Measurements from ENCODE around the gene RASSF3.
"Not testable (repeated sequence)": the region's sequence is repeated elsewhere in the genome, so short reads cannot be mapped to it uniquely, and the experiment has no call there.

Gene RASSF3

DNA sequence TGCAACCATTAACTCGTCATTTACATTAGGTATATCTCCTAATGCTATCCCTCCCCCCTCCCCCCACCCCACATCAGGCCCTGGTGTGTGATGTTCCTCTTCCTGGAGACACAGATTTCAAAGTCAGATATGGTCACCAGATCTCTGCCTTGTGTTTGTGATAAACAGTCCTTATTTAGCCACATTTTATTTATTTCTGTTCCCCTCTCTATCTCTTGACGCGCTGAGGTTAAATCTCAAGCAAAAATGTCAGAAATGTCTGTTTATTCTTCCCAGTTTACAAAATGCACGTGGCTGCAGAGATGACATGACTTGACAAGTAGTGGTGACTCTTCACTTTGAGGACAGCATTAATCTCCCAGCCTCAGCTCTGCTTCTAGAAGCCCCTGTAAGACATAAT is 11.5 kb upstream of the RASSF3 start:
- no peak for DNase-seq

DNA sequence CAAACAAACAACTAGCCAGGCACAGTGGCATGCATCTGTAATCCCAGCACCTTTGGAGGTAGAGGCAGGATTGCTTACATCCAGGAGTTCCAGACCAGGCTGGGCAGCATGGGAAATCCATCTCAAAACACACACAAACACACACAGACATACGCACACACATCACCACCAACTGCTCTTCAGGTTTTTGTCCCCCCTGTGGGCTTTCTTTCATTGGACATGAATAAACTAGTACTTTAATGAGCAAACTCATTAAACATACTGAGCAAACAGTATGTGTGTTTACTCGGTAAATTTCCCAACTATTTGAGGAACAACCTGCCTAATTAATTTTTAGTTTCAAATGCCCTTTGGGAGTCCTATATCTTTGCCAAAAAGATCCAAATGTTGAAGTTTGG is 10.1 kb upstream of the RASSF3 start:
- DNase-seq: no peak

DNA sequence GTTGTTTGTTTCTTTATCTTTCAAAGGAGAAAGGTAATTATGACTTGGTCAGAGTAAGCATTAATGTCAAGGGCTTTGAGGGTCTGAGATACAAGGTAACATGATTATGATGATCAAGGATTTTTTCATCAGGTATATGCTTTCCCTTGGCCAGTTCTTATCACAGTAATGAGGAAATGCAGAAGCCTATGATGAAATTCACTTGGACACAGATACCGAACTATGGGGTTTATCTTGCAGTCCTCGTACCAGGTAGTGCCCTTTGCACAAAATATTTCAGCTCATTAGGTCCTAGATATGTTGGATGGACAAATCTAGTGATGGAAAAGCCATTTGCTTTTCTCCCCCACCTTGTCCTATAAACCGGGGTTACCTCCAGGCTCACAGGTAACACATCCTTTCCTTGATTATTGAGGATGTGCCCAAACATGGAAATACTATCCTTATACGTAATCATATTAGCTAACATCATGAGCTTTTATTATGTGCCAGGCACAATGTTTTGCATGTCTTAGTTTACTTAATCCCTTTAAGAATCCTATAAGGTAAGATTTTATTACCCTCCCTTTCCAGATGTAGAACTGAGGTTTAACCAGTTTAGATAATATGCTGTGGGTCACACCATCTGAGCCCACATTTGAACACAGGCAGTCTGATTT is 7.0 kb upstream of the RASSF3 start:
- DNase-seq: no peak

DNA sequence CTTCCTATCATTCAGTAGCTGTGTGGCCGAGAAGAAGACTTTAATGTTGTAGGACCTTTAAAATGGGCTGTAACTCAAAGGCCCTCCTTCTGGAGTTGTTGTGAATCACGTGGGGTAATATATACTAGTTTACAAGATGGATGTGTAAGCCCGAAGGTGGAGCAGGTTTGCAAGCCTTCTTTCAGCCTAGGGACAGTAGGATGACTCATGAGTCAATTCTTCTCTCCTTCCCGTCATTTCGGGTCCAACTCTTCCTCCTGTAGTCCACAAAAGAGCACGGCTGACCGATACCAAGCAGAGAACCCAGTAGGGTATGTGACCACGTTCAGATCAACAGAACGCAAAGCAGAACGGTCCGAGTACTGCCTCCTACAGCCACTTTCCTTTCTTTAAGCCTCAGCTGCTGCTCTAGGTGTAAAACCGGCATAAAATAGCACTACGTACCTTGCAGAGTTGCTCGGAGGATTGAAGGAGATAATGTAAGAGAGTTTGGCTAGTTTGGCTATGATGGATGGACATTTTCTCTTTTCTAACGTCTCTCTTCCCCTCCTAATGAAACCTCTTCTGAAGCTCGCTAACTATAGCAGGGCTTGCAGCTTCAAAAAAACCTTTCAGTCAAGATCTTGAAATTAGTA is 1.3 kb upstream of the RASSF3 start:
- DNase-seq: no peak

DNA sequence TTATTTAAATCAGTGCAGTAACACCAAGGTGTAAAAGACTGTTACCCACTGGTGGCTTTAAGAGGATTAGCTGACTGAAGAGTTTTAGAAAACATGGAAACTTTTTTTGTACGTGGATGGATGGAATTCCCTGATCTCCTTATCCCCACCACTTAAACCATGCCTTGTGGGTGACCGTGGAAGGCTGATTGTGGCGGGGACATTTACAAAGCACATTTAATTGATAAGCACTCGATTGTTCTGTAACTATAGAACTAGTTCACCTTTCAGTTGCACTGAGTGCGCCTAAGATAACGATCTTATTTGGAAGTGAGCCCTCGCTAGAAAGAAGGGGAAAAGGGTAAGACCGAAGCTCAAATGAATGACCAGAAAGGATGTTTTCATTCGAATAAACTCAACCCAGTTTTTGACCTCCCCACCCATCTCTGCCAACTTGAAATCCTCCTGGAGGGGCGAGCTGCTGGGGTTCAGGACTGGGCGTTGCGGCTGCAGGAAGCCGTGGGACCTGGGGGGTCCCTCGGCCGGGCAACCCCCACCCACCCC is 688 bp upstream of the RASSF3 start:
- no peak for DNase-seq

DNA sequence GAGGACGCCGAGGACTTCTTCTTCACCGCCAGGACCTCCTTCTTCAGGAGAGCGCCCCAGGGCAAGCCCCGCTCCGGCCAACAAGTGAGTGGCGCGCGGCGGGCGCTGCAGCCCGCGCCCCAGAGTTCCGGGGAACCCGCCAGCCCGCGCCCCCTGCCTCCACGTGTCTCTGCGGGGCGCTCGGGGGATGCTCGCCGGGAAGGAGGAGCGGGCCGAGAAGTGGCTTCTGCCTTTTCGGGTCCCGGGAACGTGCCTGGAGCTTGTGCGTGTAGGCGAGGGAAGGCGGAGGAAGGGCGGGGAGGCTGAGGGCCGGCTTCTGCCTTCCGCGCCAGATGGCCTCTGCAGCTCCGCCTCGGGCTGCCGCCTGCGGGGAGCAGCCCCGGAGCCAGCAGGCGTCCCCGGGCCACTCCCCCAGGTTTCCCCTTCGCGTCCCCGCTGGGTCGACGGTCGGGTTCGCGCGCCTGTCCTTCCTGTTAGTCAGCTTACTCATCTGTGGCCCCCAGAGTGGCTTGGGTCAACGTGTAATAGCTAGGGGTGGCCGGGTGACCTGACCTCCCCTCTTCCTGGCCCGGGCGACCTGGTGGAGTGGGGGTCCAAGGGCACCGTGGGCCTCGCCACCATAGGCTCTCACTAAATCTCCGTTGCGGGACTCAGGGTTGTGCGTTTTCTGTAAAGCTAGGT is 505 bp downstream of the RASSF3 start:
- DNase-seq: peak; percentile 37

DNA sequence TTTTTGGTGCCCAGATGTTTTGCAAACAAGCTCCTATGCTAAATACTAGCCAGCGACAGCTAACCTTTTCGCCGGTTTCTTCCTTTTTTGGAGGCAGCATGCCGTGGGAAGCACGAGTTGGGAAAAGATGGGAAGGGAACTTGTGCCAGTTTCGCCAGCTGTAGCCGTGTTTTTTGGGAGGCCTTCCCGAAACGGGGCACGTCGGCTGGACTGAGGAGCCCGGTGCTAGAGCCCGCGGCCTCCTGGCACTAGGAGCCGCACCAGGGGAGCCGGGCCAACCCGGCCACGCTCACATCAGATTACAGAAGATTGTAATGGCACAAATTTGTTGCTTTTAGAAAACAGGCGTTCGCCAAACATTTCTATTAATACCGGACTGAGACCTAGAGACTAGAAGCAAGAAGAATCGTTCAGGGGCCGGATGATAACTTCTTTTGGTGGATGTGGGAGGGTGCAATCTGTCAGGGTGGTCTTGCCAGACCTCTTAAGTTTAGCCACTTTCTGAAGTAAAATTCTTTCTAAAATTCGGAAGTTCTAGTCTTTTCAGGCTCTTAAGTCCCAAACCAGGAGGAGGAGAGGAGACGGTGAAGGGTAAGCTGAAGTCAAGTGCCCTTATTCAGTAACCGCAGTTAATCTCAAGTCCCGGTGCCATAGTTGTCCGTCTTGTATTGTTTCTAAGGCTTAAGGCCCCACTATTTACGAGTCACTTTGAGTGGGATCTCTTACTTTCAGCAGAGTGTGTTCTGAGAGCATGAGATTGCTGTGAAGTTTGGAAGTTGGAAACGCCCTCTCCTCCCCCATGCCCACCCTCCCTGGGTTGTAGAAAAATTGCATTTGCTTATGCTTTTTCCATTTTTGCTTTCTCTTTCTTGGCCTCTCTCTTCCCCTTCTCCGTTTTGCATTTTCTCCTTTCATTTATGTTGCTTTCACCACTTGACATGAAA is 1.3 kb downstream of the RASSF3 start:
- DNase-seq: no peak

DNA sequence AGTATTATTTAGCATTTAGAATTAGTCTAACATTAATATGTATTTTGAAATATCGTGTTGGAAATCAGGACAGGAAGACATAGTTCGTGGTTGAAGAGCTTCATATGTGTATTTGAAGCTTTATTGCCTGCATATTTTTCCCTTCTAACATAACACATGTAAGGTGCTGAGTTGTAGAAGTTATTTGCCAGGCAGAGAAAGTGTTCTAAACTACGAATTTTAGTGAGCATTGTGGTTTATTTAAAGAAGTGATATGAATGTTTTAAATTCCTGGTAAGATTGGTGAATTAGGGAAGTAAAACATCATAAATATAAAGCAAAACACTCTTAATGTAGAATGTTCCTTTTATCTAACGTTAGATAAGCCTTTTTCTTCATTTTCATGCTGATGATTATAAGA is 2.5 kb downstream of the RASSF3 start:
- no peak for DNase-seq

DNA sequence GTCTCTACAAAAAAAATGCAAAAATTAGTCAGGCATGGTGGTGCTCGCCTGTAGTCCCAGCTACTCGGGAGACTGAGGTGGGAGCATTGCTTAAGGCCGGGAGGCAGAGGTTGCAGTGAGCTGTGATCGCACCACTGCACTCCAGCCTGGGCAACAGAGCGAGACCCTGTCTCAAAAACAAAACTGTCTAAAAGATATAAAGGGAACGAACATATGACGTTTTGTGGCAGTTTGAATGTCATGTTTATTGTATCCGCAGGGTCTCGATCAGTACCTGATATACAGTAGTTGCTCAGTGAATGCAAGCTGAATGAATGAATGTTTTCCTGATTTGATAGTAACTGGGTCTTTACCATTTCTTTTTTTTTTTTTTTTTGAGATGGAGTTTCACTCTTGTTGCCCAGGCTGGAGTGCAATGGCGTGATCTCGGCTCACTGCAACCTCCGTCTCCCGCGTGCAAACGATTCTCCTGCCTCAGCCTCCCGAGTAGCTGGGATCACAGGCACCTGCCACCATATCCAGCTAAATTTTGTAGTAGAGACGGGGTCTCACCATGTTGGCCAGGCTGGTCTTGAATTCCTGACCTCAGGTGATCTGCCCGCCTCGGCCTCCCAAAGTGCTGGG is 3.6 kb downstream of the RASSF3 start:
- DNase-seq: not testable (repeated sequence)

DNA sequence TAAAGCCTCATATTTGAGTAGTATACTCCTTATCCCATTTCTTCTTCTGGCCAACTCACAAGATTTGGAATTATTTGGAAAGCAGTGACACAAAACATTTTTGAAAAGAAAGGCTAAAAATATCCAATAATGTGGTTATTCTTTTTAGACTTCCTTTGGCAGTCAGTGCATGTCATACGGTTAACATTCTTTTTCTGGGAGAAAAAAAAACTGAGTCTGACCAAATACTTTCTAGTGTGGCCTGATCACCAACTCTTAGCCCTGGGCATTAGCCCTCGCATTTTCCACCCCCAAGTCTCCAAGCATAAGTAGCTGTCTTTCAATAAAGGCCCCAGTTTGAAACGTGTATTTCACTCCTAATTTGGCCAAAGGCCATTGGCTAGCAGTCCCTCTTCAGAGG is 5.9 kb downstream of the RASSF3 start:
- no peak for DNase-seq

DNA sequence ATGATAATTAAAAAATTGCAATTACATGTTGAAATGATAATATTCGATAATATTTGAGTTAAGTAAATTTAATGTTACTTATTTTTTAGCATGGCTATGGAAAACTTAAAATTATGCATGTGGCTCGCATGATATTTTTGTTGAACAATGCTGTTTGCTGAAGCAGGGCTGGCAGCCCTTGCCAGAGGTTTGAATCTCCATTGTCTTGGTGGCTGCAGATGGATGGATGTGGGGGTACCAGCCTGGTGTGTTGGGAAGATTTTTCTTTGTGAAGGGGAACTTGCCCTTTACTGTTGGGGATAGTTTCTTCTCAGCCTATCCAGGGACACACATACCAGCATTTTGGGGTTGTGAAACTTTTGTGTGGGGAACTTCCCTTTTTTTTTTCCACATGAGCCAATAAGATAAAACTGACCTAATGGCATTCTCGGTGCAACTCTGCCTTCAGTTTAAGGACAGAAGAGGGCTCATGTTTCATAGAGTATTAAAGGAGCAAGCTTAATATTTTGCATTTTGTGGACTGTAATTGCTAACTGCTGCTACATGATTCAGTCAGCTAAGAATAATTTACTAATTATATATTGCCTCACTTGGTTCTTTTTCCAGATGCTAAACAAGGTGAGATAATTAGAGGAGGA is 8.8 kb downstream of the RASSF3 start:
- no peak for DNase-seq

DNA sequence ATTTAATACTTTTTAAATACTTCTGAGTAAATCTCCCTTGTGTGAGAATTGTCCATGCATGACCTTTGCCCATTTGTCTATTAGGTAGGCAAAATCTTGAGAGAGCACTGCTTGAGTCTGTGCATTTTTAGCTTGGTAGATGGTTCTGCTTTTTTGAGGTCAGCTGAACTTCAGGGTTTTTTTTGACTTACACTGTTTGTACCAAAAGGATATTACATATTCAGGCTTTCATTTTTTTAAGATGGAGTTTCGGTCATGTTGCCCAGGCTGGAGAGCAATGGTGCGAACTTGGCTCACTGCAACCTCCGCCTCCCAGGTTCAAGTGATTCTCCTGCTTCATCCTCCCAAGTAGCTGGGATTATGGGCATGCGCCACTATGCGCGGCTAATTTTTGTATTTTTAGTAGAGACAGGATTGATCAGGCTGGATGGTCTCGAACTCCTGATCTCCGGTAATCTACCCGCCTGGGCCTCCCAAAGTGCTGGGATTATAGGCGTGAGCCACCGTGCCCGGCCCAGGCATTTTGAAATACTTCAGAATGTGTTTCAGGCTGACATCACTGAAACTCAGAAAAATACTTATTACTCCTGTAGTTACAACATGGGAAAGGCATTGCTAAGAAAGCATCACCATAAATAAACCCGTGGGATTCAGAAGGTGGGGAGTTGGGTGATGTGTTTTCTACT is 11.1 kb downstream of the RASSF3 start:
- DNase-seq: no peak

DNA sequence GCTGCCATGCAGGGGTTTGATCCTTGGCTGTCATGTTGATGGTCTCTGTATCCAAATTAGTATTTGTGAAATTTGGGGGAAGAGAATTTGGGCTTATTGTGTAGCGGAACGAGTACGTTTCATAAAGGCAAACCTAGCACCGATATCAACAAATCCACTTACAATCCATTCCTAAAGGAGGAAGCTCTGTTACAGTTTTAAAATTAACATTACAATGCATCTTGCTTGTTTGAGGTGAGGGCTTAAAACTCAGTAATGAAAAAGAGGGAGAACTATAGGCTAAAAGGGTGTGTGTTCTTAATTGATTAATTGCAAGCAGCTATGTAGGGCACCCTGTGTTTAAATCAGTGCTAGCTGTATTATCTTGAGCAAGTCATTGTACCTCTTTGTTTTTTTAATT is 13.7 kb downstream of the RASSF3 start:
- no peak for DNase-seq

DNA sequence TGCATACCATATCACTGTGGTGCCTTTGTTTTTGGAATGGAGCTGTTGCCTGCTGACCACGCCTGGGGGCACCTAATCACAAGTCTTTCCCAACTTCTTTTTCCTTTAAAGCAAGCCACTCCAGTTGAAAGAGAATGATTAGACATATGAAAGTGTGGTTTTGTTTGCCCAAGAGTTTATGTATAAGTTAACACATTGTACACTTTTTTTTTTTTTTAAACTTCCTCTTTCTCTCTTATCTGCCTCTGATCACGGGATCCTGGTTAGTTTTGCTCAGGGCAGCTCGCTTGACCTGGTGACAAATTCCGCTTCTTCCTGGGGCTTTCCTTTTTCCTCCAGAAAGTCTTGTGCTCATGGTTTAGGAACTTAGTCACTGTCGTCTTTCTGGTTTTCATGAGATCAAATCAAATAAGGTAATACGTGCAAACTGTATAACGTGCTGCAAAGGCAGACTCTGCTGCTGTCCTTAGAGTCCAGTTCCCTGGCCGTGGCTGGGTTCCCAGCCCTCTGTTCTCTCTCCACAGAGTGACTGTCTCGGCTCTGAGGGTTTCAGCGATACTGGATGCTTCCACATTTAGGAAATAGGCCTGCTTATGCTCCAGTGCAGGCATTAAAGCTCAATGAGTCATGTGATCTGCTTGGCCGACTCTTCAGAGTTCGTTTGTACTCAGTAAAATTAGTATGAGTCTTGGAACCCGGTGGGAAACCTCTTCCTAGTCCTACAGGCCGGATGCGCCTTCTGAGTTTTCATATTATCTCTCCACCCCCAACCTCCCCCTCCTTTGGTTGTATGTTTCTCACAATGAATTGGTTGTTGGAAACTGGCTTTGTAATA is 15.2 kb downstream of the RASSF3 start:
- no peak for DNase-seq

DNA sequence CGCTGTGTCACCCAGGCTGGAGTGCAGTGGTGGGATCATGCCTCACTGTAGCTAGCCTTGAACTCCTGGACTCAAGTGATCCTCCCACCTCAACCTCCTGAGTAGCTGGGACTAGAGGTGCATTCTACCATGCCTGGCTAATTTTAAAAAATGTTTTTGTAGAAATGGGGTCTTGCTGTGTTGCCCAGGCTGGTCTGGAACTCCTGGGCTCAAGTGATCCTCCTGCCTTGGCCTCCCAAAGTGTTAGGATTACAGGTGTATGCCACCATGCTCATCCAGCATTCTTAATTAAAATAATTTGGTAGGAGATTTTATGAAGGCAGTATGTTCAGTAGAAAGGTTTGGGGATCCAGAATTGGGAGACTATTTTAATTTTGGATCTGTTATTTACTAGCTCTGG is 16.3 kb downstream of the RASSF3 start:
- DNase-seq: not testable (repeated sequence)

DNA sequence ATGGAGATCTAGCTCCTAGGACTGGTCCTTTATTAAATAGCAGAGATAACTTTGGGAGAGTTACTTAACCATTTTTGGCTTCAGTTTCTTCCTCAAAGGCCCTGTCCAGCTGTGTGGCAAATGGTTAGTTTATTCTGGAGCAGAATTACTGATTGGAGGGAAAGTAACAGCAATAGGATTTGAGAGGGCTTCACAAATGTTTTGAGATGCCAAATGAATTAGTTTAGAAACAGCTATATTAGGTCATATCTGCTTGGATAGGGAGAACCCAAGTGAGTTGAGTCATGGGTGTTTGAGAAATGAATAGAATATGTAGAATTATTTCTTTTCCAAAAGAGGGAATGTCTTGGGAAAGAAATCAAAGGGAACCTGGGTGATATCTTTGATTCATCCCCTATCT is 17.5 kb downstream of the RASSF3 start:
- DNase-seq: no peak

DNA sequence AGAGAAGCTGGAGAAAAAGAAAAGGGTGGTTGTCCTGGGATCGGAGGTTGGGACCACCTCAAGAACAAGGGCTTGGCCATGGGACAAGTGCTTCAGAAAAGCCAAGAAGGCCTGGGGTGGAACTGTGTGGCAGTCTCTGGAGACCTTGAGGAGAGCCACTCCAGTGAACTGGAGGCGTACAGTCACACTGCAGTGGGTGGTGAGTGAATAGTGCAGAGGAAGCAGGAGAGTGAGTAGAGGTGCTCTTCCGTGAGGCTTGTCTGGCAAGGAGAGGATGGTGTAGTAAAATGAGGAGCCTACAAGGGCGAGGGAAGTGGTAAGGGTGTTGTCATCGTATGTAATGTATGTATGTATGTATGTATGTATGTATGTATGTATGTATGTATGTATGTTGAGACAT is 20.9 kb downstream of the RASSF3 start:
- DNase-seq: no peak

DNA sequence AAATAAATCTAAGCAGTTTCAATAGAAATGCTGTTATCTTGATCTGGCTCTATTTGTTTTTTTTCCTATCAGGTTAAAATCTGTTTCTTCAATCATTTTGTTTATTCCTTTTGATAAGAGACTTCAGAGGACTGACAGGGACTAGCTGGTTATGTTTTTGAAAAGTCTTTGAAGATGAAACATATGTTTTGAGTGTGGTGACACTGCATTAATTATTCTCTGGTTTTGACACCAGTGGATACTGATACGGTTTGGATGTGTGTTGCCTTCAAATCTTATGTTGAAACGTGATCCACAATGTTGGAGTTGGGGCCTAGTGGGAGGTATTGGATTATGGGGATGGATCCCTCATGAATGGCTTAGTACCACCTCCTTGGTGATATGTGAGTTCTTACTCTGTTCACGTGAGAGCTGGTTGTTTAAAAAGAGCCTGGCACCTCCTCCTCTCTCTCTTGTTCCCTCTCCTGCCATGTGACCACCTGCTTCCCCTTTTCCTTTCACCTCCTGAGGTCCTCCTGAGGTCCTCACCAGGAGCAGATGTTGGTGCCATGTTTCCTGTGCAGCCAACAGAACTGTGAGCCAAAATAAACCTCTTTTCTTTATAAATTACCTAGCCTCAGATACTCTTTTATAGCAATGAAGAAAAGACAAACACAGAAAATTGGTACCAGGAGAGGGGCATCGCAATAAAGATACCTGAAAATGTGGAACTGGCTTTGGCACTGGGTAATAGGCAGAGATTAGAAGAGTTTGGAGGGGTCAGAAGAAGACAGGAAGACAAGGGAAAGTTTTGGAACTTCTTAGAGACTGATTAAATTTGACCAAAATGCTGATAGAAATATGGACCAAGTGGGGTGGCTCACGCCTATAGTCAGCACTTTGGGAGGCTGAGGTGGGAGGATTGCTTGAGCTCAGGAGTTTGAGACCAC is 23.0 kb downstream of the RASSF3 start:
- no peak for DNase-seq

DNA sequence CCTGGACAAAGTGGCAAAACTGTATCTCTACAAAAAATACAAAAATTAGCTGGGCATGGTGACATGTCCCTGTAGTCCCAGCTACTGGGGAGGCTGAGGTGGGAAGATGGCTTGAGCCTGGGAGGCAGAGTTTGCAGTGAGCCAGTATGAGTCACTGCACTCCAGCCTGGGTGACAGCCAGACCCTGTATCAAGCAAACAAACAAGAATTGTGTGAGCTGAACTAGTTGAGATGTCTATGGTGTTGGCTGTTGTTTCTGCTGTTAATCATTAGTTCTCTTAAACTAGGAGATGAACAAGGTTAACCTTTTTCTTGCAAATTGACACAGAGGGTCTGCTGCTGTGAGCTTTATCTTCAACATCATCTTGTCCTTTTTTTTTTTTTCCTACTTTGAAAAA is 23.6 kb downstream of the RASSF3 start:
- no peak for DNase-seq

Measured in effector CD8-positive, alpha-beta T cell (primary cell).